Neural cell (in vitro differentiated cells): Measurements from ENCODE around the gene PRKCQ. TPM values are rescaled to one million over a fixed set of nuclear protein-coding genes. Genes with fewer than 3 reads are reported as not detected.

Experiments used
- H2AFZ ChIP-seq: fragments of 200-600, 300-800 bp; sonication (generic), shearing (Covaris generic); 2 replicates; pipeline ENCODE4 v1.6.0; 2014; ENCODE audit warnings: low read depth, mild to moderate bottlenecking, antibody characterized with exemption, low read length, moderate library complexity
- H3F3A ChIP-seq: fragments of 200-600 bp; shearing (Covaris generic); 2 replicates; pipeline ENCODE4 v1.6.1; 2016; ENCODE audit warnings: mild to moderate bottlenecking, moderate library complexity, mixed read lengths, antibody characterized with exemption, low read length; ENCODE audit not compliant: insufficient read depth, poor library complexity, severe bottlenecking
- H3K27ac ChIP-seq: fragments of 200-600, 300-800 bp; sonication (generic), shearing (Covaris generic); 2 replicates; pipeline ENCODE4 v1.5.1; 2014; ENCODE audit warnings: mild to moderate bottlenecking, low read length, moderate library complexity
- H3K27me3 ChIP-seq: fragments of 300-800, 200-600 bp; sonication (generic), shearing (Covaris generic); 2 replicates; pipeline ENCODE4 v1.6.0; 2014; ENCODE audit warnings: mild to moderate bottlenecking, low read depth, low read length, moderate library complexity; ENCODE audit not compliant: insufficient read depth
- H3K36me3 ChIP-seq: fragments of 300-800, 200-600 bp; sonication (generic), shearing (Covaris generic); 2 replicates; pipeline ENCODE4 v1.5.1; 2014; ENCODE audit warnings: mild to moderate bottlenecking, antibody characterized with exemption, low read length, moderate library complexity; ENCODE audit not compliant: insufficient read depth
- H3K4me2 ChIP-seq: fragments of 300-800, 200-600 bp; sonication (generic), shearing (Covaris generic); 2 replicates; pipeline ENCODE4 v1.6.0; 2014; ENCODE audit warnings: mild to moderate bottlenecking, low read length
- H3K4me3 ChIP-seq: fragments of 300-800, 200-600 bp; sonication (generic), shearing (Covaris generic); 2 replicates; pipeline ENCODE4 v1.5.1; 2014; ENCODE audit warnings: mild to moderate bottlenecking, low read length, moderate library complexity
- H3K79me2 ChIP-seq: fragments of 200-600 bp; shearing (Covaris generic); replicated peaks from 2 replicates; pipeline ENCODE4 v1.6.0; 2014; ENCODE audit warnings: mild to moderate bottlenecking, low read length, moderate library complexity; ENCODE audit not compliant: insufficient read depth
- H3K9ac ChIP-seq: fragments of 300-800, 200-600 bp; sonication (generic), shearing (Covaris generic); 2 replicates; pipeline ENCODE4 v1.6.1; 2016; ENCODE audit warnings: mild to moderate bottlenecking, low read length, mixed read lengths
- H3K9me2 ChIP-seq: fragments of 200-600 bp; shearing (Covaris generic); 2 replicates; pipeline ENCODE4 v1.6.1; 2016; ENCODE audit warnings: mild to moderate bottlenecking, low read length, mixed read lengths; ENCODE audit not compliant: insufficient read depth
- H3K9me3 ChIP-seq: fragments of 200-600, 300-800 bp; sonication (generic), shearing (Covaris generic); 2 replicates; pipeline ENCODE4 v1.6.1; 2016; ENCODE audit warnings: mild to moderate bottlenecking, mixed run types, low read length, moderate library complexity, mixed read lengths
- H4K20me1 ChIP-seq: fragments of 200-600 bp; shearing (Covaris generic); 2 replicates; pipeline ENCODE4 v1.6.1; 2016; ENCODE audit warnings: mild to moderate bottlenecking, mixed run types; ENCODE audit not compliant: insufficient read depth
- EP300 ChIP-seq: fragments of 450-650 bp; conservative IDR thresholded peaks from 2 replicates; pipeline ENCODE4 v1.6.1; 2014; ENCODE audit warnings: antibody characterized with exemption, mild to moderate bottlenecking, moderate library complexity; ENCODE audit not compliant: poor library complexity, severe bottlenecking
- EZH2 ChIP-seq: fragments of 200-600, 300-800 bp; shearing (Covaris generic), sonication (generic); IDR thresholded peaks from 2 replicates; pipeline ENCODE4 v1.6.1; 2014; ENCODE audit warnings: antibody characterized with exemption, low read length, borderline replicate concordance, mild to moderate bottlenecking; ENCODE audit not compliant: insufficient read depth, poor library complexity, severe bottlenecking
- MXI1 ChIP-seq: fragments of 450-650 bp; conservative IDR thresholded peaks from 2 replicates; pipeline ENCODE4 v1.6.1; 2014; ENCODE audit warnings: antibody characterized with exemption, mild to moderate bottlenecking; ENCODE audit not compliant: poor library complexity, severe bottlenecking
- POLR2AphosphoS5 ChIP-seq: IDR thresholded peaks from 2 replicates; pipeline ENCODE4 v1.6.1; 2012
- RAD21 ChIP-seq: fragments of 450-650 bp; conservative IDR thresholded peaks from 2 replicates; pipeline ENCODE4 v1.6.1; 2014; ENCODE audit warnings: antibody characterized with exemption, mild to moderate bottlenecking, moderate library complexity
- SMC3 ChIP-seq: fragments of 450-650 bp; conservative IDR thresholded peaks from 2 replicates; pipeline ENCODE4 v1.6.1; 2014; ENCODE audit warnings: antibody characterized with exemption, mild to moderate bottlenecking, moderate library complexity; ENCODE audit not compliant: poor library complexity
- TAF1 ChIP-seq: IDR thresholded peaks from 2 replicates; pipeline ENCODE4 v1.6.1; 2012; ENCODE audit warnings: low read depth
- polyA plus RNA-seq: library from polyadenylated mRNA; depleted of rRNA; stranded (reverse); fragments of >200 nt; gene quantifications from 2 replicates; pipeline ENCODE4 v1.2.3, GENCODE V29; 2014
- TF ChIP-seq, protein P1 (sequence below): fragments of 450-650 bp; IDR thresholded peaks from 2 replicates; pipeline ENCODE4 v1.5.1; 2014; ENCODE audit warnings: antibody characterized with exemption, mild to moderate bottlenecking, moderate library complexity; ENCODE audit not compliant: poor library complexity, severe bottlenecking
- TF ChIP-seq, protein P2 (sequence below): IDR thresholded peaks from 2 replicates; pipeline ENCODE4 v1.6.1; 2012; ENCODE audit warnings: borderline replicate concordance

PRKCQ gene
- polyA plus RNA-seq, 1 donor from 2014 or later: 0.61 TPM

DNA sequence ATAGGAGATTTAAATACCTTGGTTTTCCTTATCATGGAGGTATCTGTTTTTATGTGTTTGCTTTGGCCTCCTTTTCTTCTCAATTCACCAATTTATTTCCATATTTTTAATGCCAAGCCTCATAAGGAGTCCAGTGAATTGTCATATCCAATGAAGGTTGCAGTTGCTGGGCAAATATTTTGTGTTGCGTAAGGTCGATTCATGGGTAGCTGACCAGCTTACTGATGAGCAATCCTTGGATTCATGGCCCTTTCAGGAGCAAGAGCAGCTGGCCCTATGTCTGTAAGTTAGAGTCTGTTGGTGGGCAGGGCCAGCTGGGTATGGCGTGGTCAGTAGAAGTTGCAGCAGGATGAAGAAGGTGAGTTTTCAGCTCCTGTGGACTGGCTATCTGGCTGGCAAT is 194.4 kb downstream of the PRKCQ start:
- no peak overlapping the region for H3K4me3 ChIP-seq
- no peaks in the 10 kb centered on the region for H3F3A ChIP-seq
- H3K79me2 ChIP-seq: no peaks in the 10 kb centered on the region
- H3K9me3 ChIP-seq: no peaks in the 10 kb centered on the region
- no peak overlapping the region for H3K9ac ChIP-seq
- no peak overlapping the region for H2AFZ ChIP-seq
- no peaks in the 10 kb centered on the region for H4K20me1 ChIP-seq
- H3K27ac ChIP-seq: no peak overlapping the region
- no peaks in the 10 kb centered on the region for H3K27me3 ChIP-seq
- no peaks in the 10 kb centered on the region for H3K36me3 ChIP-seq
- H3K9me2 ChIP-seq: no peaks in the 10 kb centered on the region
- H3K4me2 ChIP-seq: no peak overlapping the region
- TF ChIP-seq, protein P1, sequence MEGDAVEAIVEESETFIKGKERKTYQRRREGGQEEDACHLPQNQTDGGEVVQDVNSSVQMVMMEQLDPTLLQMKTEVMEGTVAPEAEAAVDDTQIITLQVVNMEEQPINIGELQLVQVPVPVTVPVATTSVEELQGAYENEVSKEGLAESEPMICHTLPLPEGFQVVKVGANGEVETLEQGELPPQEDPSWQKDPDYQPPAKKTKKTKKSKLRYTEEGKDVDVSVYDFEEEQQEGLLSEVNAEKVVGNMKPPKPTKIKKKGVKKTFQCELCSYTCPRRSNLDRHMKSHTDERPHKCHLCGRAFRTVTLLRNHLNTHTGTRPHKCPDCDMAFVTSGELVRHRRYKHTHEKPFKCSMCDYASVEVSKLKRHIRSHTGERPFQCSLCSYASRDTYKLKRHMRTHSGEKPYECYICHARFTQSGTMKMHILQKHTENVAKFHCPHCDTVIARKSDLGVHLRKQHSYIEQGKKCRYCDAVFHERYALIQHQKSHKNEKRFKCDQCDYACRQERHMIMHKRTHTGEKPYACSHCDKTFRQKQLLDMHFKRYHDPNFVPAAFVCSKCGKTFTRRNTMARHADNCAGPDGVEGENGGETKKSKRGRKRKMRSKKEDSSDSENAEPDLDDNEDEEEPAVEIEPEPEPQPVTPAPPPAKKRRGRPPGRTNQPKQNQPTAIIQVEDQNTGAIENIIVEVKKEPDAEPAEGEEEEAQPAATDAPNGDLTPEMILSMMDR: no peak
- TF ChIP-seq MXI1 (no peak), SMC3 (no peak), EP300 (no peak), TAF1 (no peak), RAD21 (no peak), POLR2AphosphoS5 (no peak), EZH2 (no peak)
- TF ChIP-seq, protein P2, sequence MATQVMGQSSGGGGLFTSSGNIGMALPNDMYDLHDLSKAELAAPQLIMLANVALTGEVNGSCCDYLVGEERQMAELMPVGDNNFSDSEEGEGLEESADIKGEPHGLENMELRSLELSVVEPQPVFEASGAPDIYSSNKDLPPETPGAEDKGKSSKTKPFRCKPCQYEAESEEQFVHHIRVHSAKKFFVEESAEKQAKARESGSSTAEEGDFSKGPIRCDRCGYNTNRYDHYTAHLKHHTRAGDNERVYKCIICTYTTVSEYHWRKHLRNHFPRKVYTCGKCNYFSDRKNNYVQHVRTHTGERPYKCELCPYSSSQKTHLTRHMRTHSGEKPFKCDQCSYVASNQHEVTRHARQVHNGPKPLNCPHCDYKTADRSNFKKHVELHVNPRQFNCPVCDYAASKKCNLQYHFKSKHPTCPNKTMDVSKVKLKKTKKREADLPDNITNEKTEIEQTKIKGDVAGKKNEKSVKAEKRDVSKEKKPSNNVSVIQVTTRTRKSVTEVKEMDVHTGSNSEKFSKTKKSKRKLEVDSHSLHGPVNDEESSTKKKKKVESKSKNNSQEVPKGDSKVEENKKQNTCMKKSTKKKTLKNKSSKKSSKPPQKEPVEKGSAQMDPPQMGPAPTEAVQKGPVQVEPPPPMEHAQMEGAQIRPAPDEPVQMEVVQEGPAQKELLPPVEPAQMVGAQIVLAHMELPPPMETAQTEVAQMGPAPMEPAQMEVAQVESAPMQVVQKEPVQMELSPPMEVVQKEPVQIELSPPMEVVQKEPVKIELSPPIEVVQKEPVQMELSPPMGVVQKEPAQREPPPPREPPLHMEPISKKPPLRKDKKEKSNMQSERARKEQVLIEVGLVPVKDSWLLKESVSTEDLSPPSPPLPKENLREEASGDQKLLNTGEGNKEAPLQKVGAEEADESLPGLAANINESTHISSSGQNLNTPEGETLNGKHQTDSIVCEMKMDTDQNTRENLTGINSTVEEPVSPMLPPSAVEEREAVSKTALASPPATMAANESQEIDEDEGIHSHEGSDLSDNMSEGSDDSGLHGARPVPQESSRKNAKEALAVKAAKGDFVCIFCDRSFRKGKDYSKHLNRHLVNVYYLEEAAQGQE: no peak

DNA sequence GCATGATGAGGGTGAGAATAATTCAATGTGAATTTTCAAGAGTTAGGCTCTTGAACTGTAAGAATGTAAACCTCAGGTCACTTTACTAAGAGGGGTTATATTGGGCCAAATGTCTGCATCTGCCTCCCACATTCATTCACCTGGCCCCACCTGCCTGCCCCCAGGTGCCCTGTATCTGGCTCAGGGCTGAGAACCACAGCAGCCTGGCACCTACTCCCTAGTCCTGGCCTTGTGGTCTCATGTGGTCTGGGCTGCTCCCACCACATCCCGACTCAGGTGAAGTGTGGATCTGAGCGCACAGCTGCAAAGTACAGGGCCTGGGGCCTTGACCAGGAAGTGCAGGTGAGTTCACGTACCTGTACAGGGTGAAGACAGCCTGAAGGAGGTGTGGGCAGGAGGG is 195.2 kb downstream of the PRKCQ start:
- TF ChIP-seq SMC3 (no peak), TAF1 (no peak)
- no peaks in the 10 kb centered on the region for H3K27me3 ChIP-seq
- H3K9ac ChIP-seq: no peak overlapping the region
- H3K27ac ChIP-seq: no peak overlapping the region
- no peak overlapping the region for H2AFZ ChIP-seq
- H3F3A ChIP-seq: no peaks in the 10 kb centered on the region
- no peaks in the 10 kb centered on the region for H4K20me1 ChIP-seq
- H3K36me3 ChIP-seq: no peaks in the 10 kb centered on the region
- H3K9me3 ChIP-seq: no peaks in the 10 kb centered on the region
- H3K4me3 ChIP-seq: no peak overlapping the region
- H3K4me2 ChIP-seq: no peak overlapping the region
- no peaks in the 10 kb centered on the region for H3K9me2 ChIP-seq
- H3K79me2 ChIP-seq: no peaks in the 10 kb centered on the region

DNA sequence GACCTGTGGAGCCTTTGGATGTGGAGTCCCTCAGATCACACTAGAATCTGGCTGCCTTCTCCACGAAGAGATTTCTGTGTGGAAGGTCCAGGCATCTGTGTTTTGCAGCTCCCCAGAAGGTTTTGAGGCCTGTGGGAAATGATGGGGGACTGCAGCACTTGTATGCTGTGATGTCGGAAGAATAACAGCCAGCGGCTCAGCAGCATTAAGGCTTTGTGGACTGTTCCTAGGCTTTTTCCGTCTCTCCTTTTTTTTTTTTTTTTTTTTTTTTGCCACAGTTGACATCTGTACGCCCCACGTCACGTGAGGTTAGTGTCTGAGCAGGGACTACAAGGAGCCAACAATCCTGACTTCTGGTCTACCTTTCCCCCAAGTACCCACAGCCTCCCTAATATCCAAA is 196.0 kb downstream of the PRKCQ start:
- H4K20me1 ChIP-seq: no peaks in the 10 kb centered on the region
- no peaks in the 10 kb centered on the region for H3K79me2 ChIP-seq
- H3K4me2 ChIP-seq: no peak overlapping the region
- no peak overlapping the region for H3K27ac ChIP-seq
- H2AFZ ChIP-seq: no peak overlapping the region
- H3K9me2 ChIP-seq: no peaks in the 10 kb centered on the region
- no peak overlapping the region for H3K9ac ChIP-seq
- H3K4me3 ChIP-seq: no peak overlapping the region
- no peaks in the 10 kb centered on the region for H3K27me3 ChIP-seq
- H3K9me3 ChIP-seq: no peaks in the 10 kb centered on the region
- H3K36me3 ChIP-seq: no peaks in the 10 kb centered on the region
- H3F3A ChIP-seq: no peaks in the 10 kb centered on the region
- no peak for TF ChIP-seq EZH2
- TF ChIP-seq, protein P1: no peak
- no peak for TF ChIP-seq SMC3
